GM19099 (cell line): Measurements from ENCODE around the gene RNF183.

Experiments used
- POLR2A ChIP-seq: IDR thresholded peaks from 3 replicates; pipeline ENCODE4 v1.6.1; 2011; ENCODE audit warnings: low read depth; ENCODE audit not compliant: insufficient read length; ENCODE audit errors: extremely low read depth

Gene RNF183

GRCh38 chr9:113298311-113298710 lies 4.9 kb downstream of the RNF183 start:
- no peak for TF ChIP-seq POLR2A

GRCh38 chr9:113296796-113297558 lies 6.2 kb downstream of the RNF183 start:
- no peak for TF ChIP-seq POLR2A

GRCh38 chr9:113293285-113293878 lies 9.8 kb downstream of the RNF183 start:
- no peak for TF ChIP-seq POLR2A

GRCh38 chr9:113290052-113290607 lies 13.0 kb downstream of the RNF183 start:
- no peak for TF ChIP-seq POLR2A

GRCh38 chr9:113289091-113289490 lies 14.1 kb downstream of the RNF183 start:
- no peak for TF ChIP-seq POLR2A

- TF ChIP-seq POLR2A = no peak
These were observed 21.8 kb downstream of the RNF183 start for GRCh38 chr9:113281356-113281755.

- no peak for TF ChIP-seq POLR2A
These were observed 24.3 kb downstream of the RNF183 start for GRCh38 chr9:113278840-113279239.

- TF ChIP-seq POLR2A = peak; percentile 94
These were observed 27.7 kb downstream of the RNF183 start, which contains the start of the genes CDC26 and PRPF4 for GRCh38 chr9:113275157-113276131. Gene CDC26, minus strand, starts transcription at chr9:113275572. Its CDS starts 3,065 bp downstream, at chr9:113272507. Gene PRPF4, plus strand, starts transcription at chr9:113275658. Its CDS starts 86 bp downstream, at chr9:113275744.

GRCh38 chr9:113274474-113275156 lies 28.6 kb downstream of the RNF183 start:
- TF ChIP-seq POLR2A = no peak

- TF ChIP-seq POLR2A = no peak
These were observed 33.3 kb downstream of the RNF183 start for GRCh38 chr9:113269871-113270270.

GRCh38 chr9:113269355-113269754 lies 33.8 kb downstream of the RNF183 start:
- TF ChIP-seq POLR2A = no peak

GRCh38 chr9:113267911-113268566 lies 35.1 kb downstream of the RNF183 start:
- TF ChIP-seq POLR2A = no peak

GRCh38 chr9:113266174-113266573 lies 37.0 kb downstream of the RNF183 start:
- TF ChIP-seq POLR2A = no peak

GRCh38 chr9:113261917-113262671 lies 41.1 kb downstream of the RNF183 start:
- TF ChIP-seq POLR2A = no peak

- no peak for TF ChIP-seq POLR2A
These were observed 44.9 kb downstream of the RNF183 start for GRCh38 chr9:113258282-113258681.
